Stimulated activated CD4-positive, alpha-beta T cell treated with anti-CD3 and anti-CD28 coated beads, TNF-alpha, amount 100 ng/mL, for 4 hours (primary cell): ENCODE measurements around the gene CWF19L2.
"Not testable (repeated sequence)": the region's sequence is repeated elsewhere in the genome, so short reads cannot be mapped to it uniquely, and the experiment has no call there.

Experiments
- DNase-seq, 3 experiments: peaks; one replicate each; pipeline ENCODE4 v3.0.0-alpha.2; 2020; ENCODE audit warnings: low read depth in 3 of 3

Gene CWF19L2

GRCh38 chr11:107438148-107438547 is 19.5 kb downstream of the CWF19L2 start:
- DNase-seq, result no peak

- no peak for DNase-seq
Measured at GRCh38 chr11:107430525-107430924, 27.1 kb downstream of the CWF19L2 start.

GRCh38 chr11:107427569-107428180 is 29.9 kb downstream of the CWF19L2 start:
- no peak for DNase-seq

DNA sequence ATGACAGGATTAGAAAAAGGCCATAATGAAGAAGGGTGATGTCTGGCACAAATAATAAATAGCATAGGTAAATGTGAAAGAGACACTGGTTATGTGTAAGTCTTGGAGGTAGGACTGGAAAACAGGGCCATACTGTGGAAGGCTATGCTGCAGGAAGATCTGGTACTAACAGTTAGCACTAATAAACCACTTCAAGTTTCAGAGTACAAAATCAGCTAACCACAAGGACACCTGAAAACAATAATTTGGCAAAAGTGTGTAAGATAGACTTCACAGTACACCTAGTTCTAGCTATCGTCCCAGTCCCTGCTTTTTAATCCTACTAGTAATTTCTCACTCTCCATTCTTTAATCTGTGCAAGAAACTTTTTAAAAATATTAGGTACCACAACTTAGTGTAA is 44.3 kb downstream of the CWF19L2 start:
- no peak for DNase-seq

GRCh38 chr11:107408762-107409211 is 48.8 kb downstream of the CWF19L2 start:
- no peak for DNase-seq

GRCh38 chr11:107405260-107405659 is 52.4 kb downstream of the CWF19L2 start:
- no peak for DNase-seq

- DNase-seq, result not testable (repeated sequence)
Measured at GRCh38 chr11:107401131-107401530, 56.5 kb downstream of the CWF19L2 start.

DNA sequence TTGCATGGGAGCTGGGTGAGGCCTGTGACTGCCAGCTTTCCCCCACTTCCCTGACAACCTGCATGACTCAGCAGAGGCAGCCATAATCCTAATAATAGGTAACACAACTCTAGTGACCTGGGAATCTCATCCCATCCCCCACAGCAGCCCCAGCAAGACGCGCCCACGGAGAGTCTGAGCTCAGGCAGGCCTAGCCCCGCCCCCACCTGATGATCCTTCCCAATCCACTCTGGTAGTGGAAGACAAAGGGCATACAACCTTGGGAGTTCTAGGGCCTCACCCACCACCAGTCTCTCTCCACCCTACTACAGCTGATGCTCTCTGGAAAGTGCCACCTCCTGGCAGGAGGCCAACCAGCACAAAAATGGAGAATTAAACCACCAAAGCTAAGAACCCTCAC is 60.3 kb downstream of the CWF19L2 start:
- DNase-seq, result no peak

DNA sequence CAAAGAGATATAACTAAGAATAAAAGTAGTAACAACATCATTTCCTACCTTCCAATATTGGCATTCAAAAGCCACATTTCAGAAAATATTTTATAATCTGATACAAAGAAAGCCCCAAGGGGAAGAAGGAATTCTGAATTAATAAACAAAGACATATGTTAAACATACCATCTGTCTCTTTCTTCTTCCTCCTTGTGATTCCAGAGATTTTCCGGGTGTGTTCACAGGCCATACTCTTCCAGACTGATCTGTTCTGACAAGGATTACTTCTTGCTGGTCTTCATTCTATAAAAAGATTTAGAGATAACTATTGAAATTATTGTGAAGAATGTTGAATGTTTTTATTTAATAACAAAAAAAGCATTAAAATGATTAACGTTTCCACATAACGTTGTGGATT is 65.0 kb downstream of the CWF19L2 start:
- no peak for DNase-seq

- DNase-seq, result not testable (repeated sequence)
Measured at GRCh38 chr11:107390701-107391100, 66.9 kb downstream of the CWF19L2 start.

GRCh38 chr11:107387666-107388065 is 70.0 kb downstream of the CWF19L2 start:
- no peak for DNase-seq

- no peak for DNase-seq
Measured at GRCh38 chr11:107385361-107385981, 72.2 kb downstream of the CWF19L2 start.

GRCh38 chr11:107384144-107384852 is 73.3 kb downstream of the CWF19L2 start:
- no peak for DNase-seq

GRCh38 chr11:107372439-107372838 is 85.2 kb downstream of the CWF19L2 start:
- no peak for DNase-seq

- DNase-seq, result no peak
Measured at GRCh38 chr11:107370390-107370789, 87.2 kb downstream of the CWF19L2 start.

- DNase-seq, result no peak
Measured at GRCh38 chr11:107359701-107360100, 97.9 kb downstream of the CWF19L2 start.

GRCh38 chr11:107357877-107358276 is 99.7 kb downstream of the CWF19L2 start:
- DNase-seq, result no peak

DNA sequence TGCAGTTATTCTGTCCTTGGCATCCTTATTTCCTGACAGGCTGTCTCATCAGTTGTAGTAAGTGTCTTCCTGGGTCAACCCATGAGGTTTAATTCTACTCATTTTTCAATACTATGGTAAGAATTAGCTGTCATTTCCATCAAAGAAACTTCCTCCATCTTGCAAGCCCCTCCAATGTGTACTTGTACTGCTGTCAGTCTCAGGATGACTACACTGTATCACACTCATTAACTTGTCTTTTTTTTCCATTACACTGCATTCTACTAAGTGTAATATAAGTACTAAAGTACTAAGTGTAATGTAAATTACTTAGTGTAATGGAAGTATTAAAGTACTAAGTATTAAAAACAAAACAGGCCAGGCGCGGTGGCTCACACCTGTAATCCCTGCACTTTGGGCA is 102.8 kb downstream of the CWF19L2 start:
- DNase-seq, result no peak

- DNase-seq, result no peak
Measured at GRCh38 chr11:107337917-107338316, 119.7 kb downstream of the CWF19L2 start.

GRCh38 chr11:107331728-107332127 is 125.9 kb downstream of the CWF19L2 start:
- no peak for DNase-seq

DNA sequence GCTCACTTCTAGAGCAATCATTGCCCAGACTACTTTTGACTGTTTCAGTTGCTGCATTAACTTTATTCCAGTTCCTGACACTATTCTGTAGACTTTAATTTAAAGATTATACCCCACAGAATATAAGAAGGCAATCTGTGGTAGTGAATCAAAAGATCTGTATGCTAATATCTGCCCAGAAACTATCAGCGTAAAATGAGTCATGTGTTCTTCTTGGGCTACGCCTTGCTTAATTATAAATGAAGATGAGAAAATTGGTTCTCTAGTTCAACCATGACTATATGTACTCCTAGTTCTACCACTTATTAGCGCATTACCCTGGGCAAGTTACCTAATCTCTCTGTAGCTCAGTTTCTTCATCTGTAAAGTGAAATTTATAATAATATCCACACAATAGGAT is 128.5 kb downstream of the CWF19L2 start:
- no peak for DNase-seq

DNA sequence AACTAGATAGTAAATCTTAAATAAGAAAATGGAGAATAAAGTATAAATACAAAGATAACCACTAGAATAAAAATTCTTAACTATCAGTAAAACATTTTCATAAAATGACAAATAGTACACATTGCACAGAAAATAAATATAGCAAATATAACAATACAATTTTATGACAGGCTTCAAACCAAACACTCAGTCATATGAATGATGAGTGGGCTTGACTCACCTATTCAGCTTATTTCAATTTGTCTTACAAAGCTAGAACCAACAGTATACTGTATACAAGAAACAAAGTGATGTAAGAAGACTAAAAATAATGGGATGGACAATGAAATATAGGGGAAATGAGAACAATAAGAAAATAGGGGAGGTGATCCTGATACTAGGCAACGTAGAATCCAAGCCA is 141.2 kb downstream of the CWF19L2 start:
- no peak for DNase-seq

- DNase-seq, result no peak
Measured at GRCh38 chr11:107307991-107308390, 149.6 kb downstream of the CWF19L2 start.
